Endothelial cell of umbilical vein (primary cell): ENCODE data around the gene RCOR2. TPM values are rescaled to one million over a fixed set of nuclear protein-coding genes. Genes with fewer than 3 reads are reported as not detected.

Experiments used
- BruUV-seq: library from RNA; stranded (reverse); fragments of 400-500 nt; replicated peaks from 2 replicates; lab custom pipeline; 2021; lab: Mats Ljungman, UMichigan
- CTCF ChIA-PET: fragments of 300-600, 350-600 bp; sonication (Branson Sonifier 250); formaldehyde crosslinking; loops from one replicate; lab custom pipeline; 2021; ENCODE audit warnings: antibody characterized with exemption, inconsistent platforms; lab: Charles Lee
- POLR2A ChIA-PET: fragments of 300-600, 350-600 bp; sonication (Branson Sonifier 250); formaldehyde crosslinking; loops from one replicate; lab custom pipeline; 2021; ENCODE audit warnings: antibody characterized with exemption, inconsistent platforms; lab: Charles Lee
- DNase-seq: peaks from one replicate; pipeline ENCODE4 v3.0.0-alpha.2; 2011; ENCODE audit warnings: low read depth, low spot score
- FAIRE-seq: peaks from 2 replicates; lab custom pipeline; 2011; peaks lifted over from hg19 to GRCh38; lab: Jason Lieb, UNC
- H2AFZ ChIP-seq: 2 replicates; pipeline ENCODE4 v1.6.0; 2012; ENCODE audit warnings: low read depth, low read length, control low read depth, inconsistent platforms
- H3K27ac ChIP-seq: 2 replicates; pipeline ENCODE4 v1.5.1; 2011; ENCODE audit warnings: low read depth, mild to moderate bottlenecking, control low read depth, low read length, moderate library complexity; ENCODE audit not compliant: insufficient read depth
- H3K27me3 ChIP-seq, 2 experiments: 2 replicates each; pipeline versions ENCODE4 v1.6.0 to v1.6.1; 2011; ENCODE audit warnings: low read length in 2 of 2, mixed read lengths in 1 of 2; ENCODE audit not compliant: control insufficient read depth in 2 of 2, insufficient read depth in 2 of 2
- H3K36me3 ChIP-seq, 2 experiments: 2 replicates in 1 of 2; 3 replicates in 1 of 2; pipeline ENCODE4 v1.5.1; 2011; ENCODE audit warnings: low read length in 2 of 2, mild to moderate bottlenecking in 1 of 2, moderate library complexity in 1 of 2; ENCODE audit not compliant: control insufficient read depth in 2 of 2, insufficient read depth in 2 of 2; ENCODE audit errors: extremely low read depth in 1 of 2
- H3K4me1 ChIP-seq: 3 replicates; pipeline ENCODE4 v1.5.1; 2011; ENCODE audit warnings: mild to moderate bottlenecking, low read length; ENCODE audit not compliant: control insufficient read depth, insufficient read depth; ENCODE audit errors: extremely low read depth
- H3K4me2 ChIP-seq: 2 replicates; pipeline ENCODE4 v1.6.1; 2011; ENCODE audit warnings: low read length, control low read depth, mixed read lengths; ENCODE audit not compliant: insufficient read depth
- H3K4me3 ChIP-seq, 3 experiments: fragments of 200-600 bp in 1 of 3; sonication (generic), shearing (Covaris generic) in 1 of 3; replicated peaks in 1 of 3; 2 replicates each; pipeline ENCODE4 v1.5.1; 2011 to 2016; ENCODE audit warnings: control low read depth in 3 of 3, low read length in 3 of 3, mild to moderate bottlenecking in 2 of 3, inconsistent platforms in 1 of 3, low read depth in 1 of 3, moderate library complexity in 1 of 3; ENCODE audit not compliant: insufficient read depth in 1 of 3
- H3K79me2 ChIP-seq: 2 replicates; pipeline ENCODE4 v1.6.0; 2012; ENCODE audit warnings: low read length, inconsistent platforms; ENCODE audit not compliant: control insufficient read depth, insufficient read depth
- H3K9ac ChIP-seq: replicated peaks from 2 replicates; pipeline ENCODE3; 2011; ENCODE audit warnings: low read length, control low read depth; ENCODE audit not compliant: insufficient read depth; ENCODE audit errors: extremely low read depth
- H3K9me1 ChIP-seq: replicated peaks from 3 replicates; pipeline ENCODE4 v1.6.0; 2011; ENCODE audit warnings: mild to moderate bottlenecking, low read length; ENCODE audit not compliant: control insufficient read depth, insufficient read depth; ENCODE audit errors: extremely low read depth
- H3K9me3 ChIP-seq: replicated peaks from 2 replicates; pipeline ENCODE4 v1.5.1; 2012; ENCODE audit warnings: low read length, inconsistent platforms; ENCODE audit not compliant: control insufficient read depth, insufficient read depth
- H4K20me1 ChIP-seq: replicated peaks from 2 replicates; pipeline ENCODE3; 2011; ENCODE audit warnings: mild to moderate bottlenecking, low read length; ENCODE audit not compliant: control insufficient read depth, insufficient read depth; ENCODE audit errors: extremely low read depth
- CTCF ChIP-seq, 2 donors: IDR thresholded peaks; 1 replicate in 1 of 2; 2 replicates in 1 of 2; pipeline ENCODE4 v1.5.1; 2011; ENCODE audit warnings: low read length in 2 of 2, mild to moderate bottlenecking in 2 of 2, moderate library complexity in 2 of 2, control low read depth in 1 of 2, inconsistent platforms in 1 of 2, low read depth in 1 of 2; ENCODE audit not compliant: insufficient read depth in 1 of 2; ENCODE audit errors: extremely low read depth in 1 of 2
- EZH2 ChIP-seq: IDR thresholded peaks from 2 replicates; pipeline ENCODE4 v1.6.1; 2012; ENCODE audit warnings: borderline replicate concordance, low read depth, mild to moderate bottlenecking, moderate library complexity, low read length, inconsistent platforms; ENCODE audit not compliant: severe bottlenecking
- FOS ChIP-seq: IDR thresholded peaks from 2 replicates; pipeline ENCODE4 v1.6.1; 2011; ENCODE audit warnings: mild to moderate bottlenecking, low read length, moderate library complexity, borderline replicate concordance; ENCODE audit not compliant: insufficient read depth
- GATA2 ChIP-seq: IDR thresholded peaks from 2 replicates; pipeline ENCODE4 v1.7.0; 2011; ENCODE audit warnings: low read depth, mild to moderate bottlenecking, moderate library complexity, mixed read lengths, low read length; ENCODE audit not compliant: insufficient read length, insufficient read depth
- JUN ChIP-seq: IDR thresholded peaks from 2 replicates; pipeline ENCODE4 v1.6.1; 2011; ENCODE audit warnings: borderline replicate concordance, low read depth; ENCODE audit not compliant: insufficient read length, insufficient read depth
- MYC ChIP-seq: IDR thresholded peaks from one replicate; pipeline ENCODE4 v1.6.1; 2011; ENCODE audit warnings: mild to moderate bottlenecking, low read depth, low read length
- POLR2A ChIP-seq: IDR thresholded peaks from 2 replicates; pipeline ENCODE4 v1.6.1; 2012; ENCODE audit warnings: low read depth, mild to moderate bottlenecking, control low read depth, low read length
- POLR2AphosphoS5 ChIP-seq: IDR thresholded peaks from 2 replicates; pipeline ENCODE4 v1.6.1; 2012; ENCODE audit warnings: low read depth, mild to moderate bottlenecking, control low read depth, low read length, moderate library complexity; ENCODE audit not compliant: insufficient read depth
- dilution Hi-C: fragments of 300-500 bp; cut with MboI; formaldehyde crosslinking; loops from one replicate; pipeline ENCODE4 v1.15.0; 2019; ENCODE audit warnings: low sequenced_read_pairs; ENCODE audit not compliant: extremely low pct_ligation_motif_present
- intact Hi-C: fragments of 100-400 bp; cut with micrococcal nuclease; formaldehyde crosslinking; loops from one replicate; pipeline ENCODE4 v1.10.0; 2022
- polyA plus RNA-seq, 4 experiments: library from polyadenylated mRNA; depleted of rRNA in 3 of 4; stranded (reverse) in 3 of 4; unstranded in 1 of 4; fragments of >200 nt; gene quantifications; 2 replicates each; pipeline versions ENCODE4 v1.2.1 to v1.2.3, GENCODE V29; 2011 to 2012; ENCODE audit warnings: missing spikeins in 1 of 4
- total RNA-seq: library from RNA; stranded (reverse); gene quantifications from 2 replicates; pipeline ENCODE4 v1.2.3, GENCODE V29; 2021
- TF ChIP-seq, protein P1 (sequence below): IDR thresholded peaks from 2 replicates; pipeline ENCODE4 v1.6.1; 2011; ENCODE audit not compliant: insufficient read depth, insufficient read length

RCOR2 gene
- total and polyA plus RNA-seq, 2 donors (not counting 3 experiments of a cell fraction or from before 2014, with no cell fraction given) = 0.13 to 0.63 TPM

DNA sequence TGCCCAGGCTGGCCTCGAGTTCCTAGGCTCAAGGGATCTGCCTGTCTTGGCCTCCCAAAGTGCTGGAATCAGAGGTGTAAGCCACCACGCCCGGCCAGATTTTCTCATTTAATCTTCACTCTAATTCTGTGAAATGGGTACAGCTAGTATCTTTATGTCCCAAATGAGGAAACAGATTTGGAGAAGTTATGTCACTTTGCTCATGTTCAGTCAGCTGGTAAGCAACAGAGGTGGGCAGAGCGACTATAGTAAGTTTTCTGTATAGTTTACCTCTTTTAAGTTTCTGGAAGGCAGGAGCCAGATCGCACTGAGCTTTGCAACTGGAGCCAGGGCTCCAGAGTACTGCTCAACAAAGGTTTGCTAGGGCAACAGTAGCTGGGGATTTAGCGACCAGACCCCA is 33.2 kb downstream of the RCOR2 start:
- peaks cover 1 to 2% of the 10 kb centered on the region in 2 experiments for H3K36me3 ChIP-seq
- H2AFZ ChIP-seq = no peak overlapping the region
- H3K4me1 ChIP-seq = peaks cover 11% of the 10 kb centered on the region
- H3K9me3 ChIP-seq = no peaks in the 10 kb centered on the region
- DNase-seq (no peak), FAIRE-seq (peak; percentile 33)
- H3K79me2 ChIP-seq = peaks cover 18% of the 10 kb centered on the region
- no peaks in the 10 kb centered on the region for H4K20me1 ChIP-seq
- no peak for TF ChIP-seq MYC
- TF ChIP-seq, protein P1, sequence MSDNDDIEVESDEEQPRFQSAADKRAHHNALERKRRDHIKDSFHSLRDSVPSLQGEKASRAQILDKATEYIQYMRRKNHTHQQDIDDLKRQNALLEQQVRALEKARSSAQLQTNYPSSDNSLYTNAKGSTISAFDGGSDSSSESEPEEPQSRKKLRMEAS = no peak
- no peak for TF ChIP-seq CTCF (IDR thresholded peaks at IDR 0.05; ENCODE audit: extremely low read depth in 1 of 2, insufficient read depth in 1 of 2, low read depth in 1 of 2, low read length in 2 of 2)
- no peak for TF ChIP-seq GATA2
- no peak for TF ChIP-seq FOS
- TF ChIP-seq POLR2A = no peak
- TF ChIP-seq JUN = no peak
- TF ChIP-seq EZH2 = no peak
- TF ChIP-seq POLR2AphosphoS5 = no peak
- dilution Hi-C loops = no loop called here
- ChIA-PET CTCF (interaction anchor here (1.3 to 2.0 kb wide), 4 partner anchors 9 to 23 kb away, joined by 3 to 5 read pairs (median 4); no protein-coding TSS in a partner anchor), POLR2A (no interaction called here)
- no peak overlapping the region for H3K4me3 ChIP-seq
- H3K9me1 ChIP-seq = no peaks in the 10 kb centered on the region
- no peaks in the 10 kb centered on the region for H3K27me3 ChIP-seq
- intact Hi-C loops = no loop called here
- H3K27ac ChIP-seq = no peak overlapping the region
- no peak overlapping the region for H3K4me2 ChIP-seq
- H3K9ac ChIP-seq = no peak overlapping the region
- BruUV-seq = no TSS peak
